MM.1S (cell line): ENCODE results near the gene FARS2.

Source experiments
- EZH2 ChIP-seq: fragments of 300-600 bp; sonication (generic); optimal IDR thresholded peaks from 2 replicates; pipeline ENCODE3; 2017; ENCODE audit warnings: low read depth, mild to moderate bottlenecking, antibody characterized with exemption, low read length, mixed read lengths
- TF ChIP-seq, protein P1 (sequence below): fragments of 300-600 bp; sonication (generic); IDR thresholded peaks from 2 replicates; pipeline ENCODE4 v1.5.1; 2016; ENCODE audit warnings: antibody characterized with exemption, low read length, mixed read lengths

DNA sequence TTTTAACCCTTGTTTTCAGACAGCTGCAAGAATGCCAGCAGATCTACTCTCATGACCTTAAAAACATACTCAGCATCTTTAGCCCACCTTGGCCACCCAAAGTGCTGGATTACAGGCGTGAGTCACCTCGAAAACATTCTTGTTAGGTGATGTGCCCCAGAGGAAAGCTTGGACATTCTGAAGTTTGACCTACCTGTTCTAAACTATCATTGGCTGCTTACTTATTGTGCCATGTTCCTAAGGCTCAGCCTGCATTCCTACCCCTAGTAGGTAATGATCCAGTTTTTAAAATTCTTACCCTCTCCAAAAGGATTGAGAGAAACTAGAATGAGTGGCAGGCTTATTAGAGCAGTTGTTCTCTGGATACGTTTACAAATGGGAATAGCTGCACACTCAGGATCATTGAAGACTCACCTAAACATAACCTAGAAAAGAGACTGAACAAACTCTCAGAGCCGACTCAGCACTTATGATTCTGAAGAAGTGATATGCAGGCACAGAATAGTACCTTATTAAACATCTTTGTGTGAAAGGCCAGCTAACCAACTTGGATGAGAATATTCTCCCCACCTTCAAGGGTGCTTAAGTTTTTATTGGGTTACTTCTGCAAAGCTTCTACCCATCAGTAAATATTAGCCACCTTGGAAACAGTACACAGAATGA, 383.3 kb downstream of the FARS2 start:
- TF ChIP-seq, protein P1, sequence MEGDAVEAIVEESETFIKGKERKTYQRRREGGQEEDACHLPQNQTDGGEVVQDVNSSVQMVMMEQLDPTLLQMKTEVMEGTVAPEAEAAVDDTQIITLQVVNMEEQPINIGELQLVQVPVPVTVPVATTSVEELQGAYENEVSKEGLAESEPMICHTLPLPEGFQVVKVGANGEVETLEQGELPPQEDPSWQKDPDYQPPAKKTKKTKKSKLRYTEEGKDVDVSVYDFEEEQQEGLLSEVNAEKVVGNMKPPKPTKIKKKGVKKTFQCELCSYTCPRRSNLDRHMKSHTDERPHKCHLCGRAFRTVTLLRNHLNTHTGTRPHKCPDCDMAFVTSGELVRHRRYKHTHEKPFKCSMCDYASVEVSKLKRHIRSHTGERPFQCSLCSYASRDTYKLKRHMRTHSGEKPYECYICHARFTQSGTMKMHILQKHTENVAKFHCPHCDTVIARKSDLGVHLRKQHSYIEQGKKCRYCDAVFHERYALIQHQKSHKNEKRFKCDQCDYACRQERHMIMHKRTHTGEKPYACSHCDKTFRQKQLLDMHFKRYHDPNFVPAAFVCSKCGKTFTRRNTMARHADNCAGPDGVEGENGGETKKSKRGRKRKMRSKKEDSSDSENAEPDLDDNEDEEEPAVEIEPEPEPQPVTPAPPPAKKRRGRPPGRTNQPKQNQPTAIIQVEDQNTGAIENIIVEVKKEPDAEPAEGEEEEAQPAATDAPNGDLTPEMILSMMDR = no peak
- TF ChIP-seq EZH2 = no peak
